Measurements from ENCODE around the gene NDUFB10.
"Not testable (repeated sequence)": the region's sequence is repeated elsewhere in the genome, so short reads cannot be mapped to it uniquely, and the experiment has no call there.

Gene NDUFB10

GRCh38 chr16:1923299-1924034, 35.9 kb upstream of the NDUFB10 start:
- H3K4me3 ChIP-seq (ENCODE audit: low read depth, low read length): no peak overlapping the region

- H3K4me3 ChIP-seq (ENCODE audit: low read depth, low read length): no peak overlapping the region
These were observed 35.2 kb upstream of the NDUFB10 start for GRCh38 chr16:1924095-1924494.

- H3K4me3 ChIP-seq (ENCODE audit: low read depth, low read length): no peak overlapping the region
These were observed 33.1 kb upstream of the NDUFB10 start for GRCh38 chr16:1926271-1926670.

- peak overlapping the region; percentile 24 for H3K4me3 ChIP-seq (ENCODE audit: low read depth, low read length)
These were observed 30.2 kb upstream of the NDUFB10 start for GRCh38 chr16:1929105-1929504.

- peak overlapping the region; percentile 24 for H3K4me3 ChIP-seq (ENCODE audit: low read depth, low read length)
These were observed 29.6 kb upstream of the NDUFB10 start for GRCh38 chr16:1929578-1930337.

- no peak overlapping the region for H3K4me3 ChIP-seq (ENCODE audit: low read depth, low read length)
These were observed 29.0 kb upstream of the NDUFB10 start for GRCh38 chr16:1930338-1930720.

GRCh38 chr16:1932050-1933028, 27.0 kb upstream of the NDUFB10 start:
- no peak overlapping the region for H3K4me3 ChIP-seq (ENCODE audit: low read depth, low read length)

GRCh38 chr16:1933097-1933661, 26.2 kb upstream of the NDUFB10 start:
- no peak overlapping the region for H3K4me3 ChIP-seq (ENCODE audit: low read depth, low read length)

GRCh38 chr16:1936945-1937479, 22.3 kb upstream of the NDUFB10 start:
- no peak overlapping the region for H3K4me3 ChIP-seq (ENCODE audit: low read depth, low read length)

GRCh38 chr16:1938316-1938715, 21.0 kb upstream of the NDUFB10 start:
- no peak overlapping the region for H3K4me3 ChIP-seq (ENCODE audit: low read depth, low read length)

GRCh38 chr16:1938910-1939309, 20.4 kb upstream of the NDUFB10 start:
- no peak overlapping the region for H3K4me3 ChIP-seq (ENCODE audit: low read depth, low read length)

GRCh38 chr16:1939833-1940232, 19.5 kb upstream of the NDUFB10 start:
- not testable (repeated sequence) for H3K4me3 ChIP-seq (ENCODE audit: low read depth, low read length)

GRCh38 chr16:1940273-1941161, 18.8 kb upstream of the NDUFB10 start:
- no peak overlapping the region for H3K4me3 ChIP-seq (ENCODE audit: low read depth, low read length)

- H3K4me3 ChIP-seq (ENCODE audit: low read depth, low read length): no peak overlapping the region
These were observed 17.9 kb upstream of the NDUFB10 start for GRCh38 chr16:1941162-1942046.

GRCh38 chr16:1942047-1942809, 17.1 kb upstream of the NDUFB10 start:
- H3K4me3 ChIP-seq (ENCODE audit: low read depth, low read length): peak overlapping the region; percentile 72

- peak within 1 kb of the TSS; percentile 72 for H3K4me3 ChIP-seq (ENCODE audit: low read depth, low read length)
These were observed 16.3 kb upstream of the NDUFB10 start, which contains the start of gene MSRB1 for GRCh38 chr16:1942810-1943726. MSRB1 (minus strand) TSS chr16:1943199; CDS start chr16:1943156, 43 bp downstream.

Data from iPS-11a (cell line).